GM19324 (cell line): ENCODE measurements around the gene TAS2R16.

Source experiments
- ATAC-seq: cut with Tn5 transposase; IDR thresholded peaks from one replicate; pipeline ENCODE4 v1.9.1; 2021; ENCODE audit warnings: mild to moderate bottlenecking, moderate library complexity; ENCODE audit not compliant: unreplicated experiment, low FRiP score

The TAS2R16 gene, protein sequence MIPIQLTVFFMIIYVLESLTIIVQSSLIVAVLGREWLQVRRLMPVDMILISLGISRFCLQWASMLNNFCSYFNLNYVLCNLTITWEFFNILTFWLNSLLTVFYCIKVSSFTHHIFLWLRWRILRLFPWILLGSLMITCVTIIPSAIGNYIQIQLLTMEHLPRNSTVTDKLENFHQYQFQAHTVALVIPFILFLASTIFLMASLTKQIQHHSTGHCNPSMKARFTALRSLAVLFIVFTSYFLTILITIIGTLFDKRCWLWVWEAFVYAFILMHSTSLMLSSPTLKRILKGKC

DNA sequence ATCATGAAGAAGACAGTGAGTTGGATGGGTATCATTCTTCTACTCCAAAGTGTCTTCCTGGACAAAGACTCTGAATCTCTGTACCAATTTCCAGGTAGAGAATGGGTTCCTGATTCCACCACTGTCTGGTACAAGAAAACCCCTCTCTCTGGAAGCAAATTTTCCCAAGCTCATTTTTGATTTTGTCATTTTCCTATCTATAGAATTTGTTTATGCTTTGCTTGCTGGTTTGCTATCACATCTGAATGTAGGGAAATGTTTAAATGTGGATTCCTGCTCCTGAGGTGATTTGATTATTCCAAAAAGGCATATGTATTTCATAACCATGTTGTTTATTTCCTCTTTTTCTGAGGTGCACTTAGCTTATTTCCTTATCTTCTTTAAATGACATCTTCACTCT lies at the start of gene TAS2R16:
TAS2R16 (minus strand) TSS at position 101 of the 400 bp plus-strand sequence; CDS start at position 35, 66 bp downstream.
- ATAC-seq = no peak

GRCh38 chr7:123043642-123044041 lies 48.1 kb upstream of the TAS2R16 start:
- ATAC-seq = no peak

DNA sequence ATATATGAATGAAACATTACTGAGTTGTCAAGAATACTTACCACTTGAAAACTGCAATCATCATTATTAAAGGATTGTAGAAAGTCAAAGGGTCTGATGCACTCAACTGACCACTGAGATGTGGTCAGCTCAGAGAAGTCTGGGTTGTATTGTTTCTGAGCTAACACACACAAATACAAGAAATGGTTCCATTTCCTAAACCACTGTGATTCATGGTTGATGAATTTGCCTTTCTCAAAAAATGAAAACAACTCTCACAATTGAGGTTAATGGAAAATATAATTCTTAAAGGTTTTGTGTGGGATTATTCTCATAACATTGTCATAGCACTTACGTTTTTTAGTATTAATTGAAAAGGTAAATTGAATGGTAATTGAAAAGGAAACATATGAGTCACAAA lies 45.6 kb upstream of the TAS2R16 start:
- no peak for ATAC-seq

GRCh38 chr7:123039269-123039668 lies 43.8 kb upstream of the TAS2R16 start:
- ATAC-seq = no peak

- no peak for ATAC-seq
These were observed 38.6 kb upstream of the TAS2R16 start for GRCh38 chr7:123034106-123034505.

GRCh38 chr7:123030631-123031030 lies 35.1 kb upstream of the TAS2R16 start:
- ATAC-seq = no peak

DNA sequence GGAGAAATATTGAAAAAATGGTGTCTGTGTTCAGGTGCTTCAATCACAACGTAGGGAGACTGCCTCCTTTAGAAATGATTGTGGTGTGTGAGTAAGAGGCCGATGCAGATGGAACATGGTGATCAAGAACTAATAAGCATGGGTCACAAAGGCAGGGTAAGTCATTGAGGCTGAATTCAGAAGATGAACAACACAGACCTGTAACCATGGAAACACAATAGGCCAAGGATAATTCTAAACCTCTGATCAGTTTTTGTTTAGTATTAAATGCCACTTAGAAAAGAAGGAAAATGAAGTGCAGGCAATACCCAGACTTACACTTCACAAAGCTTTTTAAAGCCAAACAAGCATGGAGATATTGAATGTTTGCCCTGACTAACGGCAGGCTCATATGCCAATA lies 32.8 kb upstream of the TAS2R16 start:
- ATAC-seq = no peak

DNA sequence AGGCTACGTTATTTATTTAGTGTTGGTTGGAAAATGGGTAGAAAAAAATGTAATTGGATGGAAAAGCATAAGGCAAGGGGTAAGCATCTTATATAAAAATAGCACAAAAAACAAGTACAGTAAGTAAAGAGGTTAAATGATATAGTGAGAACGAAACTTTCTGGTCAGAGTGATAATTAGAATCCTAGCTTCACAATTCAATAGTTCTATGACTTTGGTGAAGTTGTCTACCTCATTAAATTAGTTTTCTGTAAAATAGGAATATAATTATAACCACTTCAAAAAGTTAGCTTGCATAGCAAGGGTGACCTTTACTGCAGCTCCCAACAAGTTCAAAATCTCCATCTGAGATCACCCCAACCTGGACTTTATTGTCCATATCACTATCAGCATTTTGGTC lies 30.8 kb upstream of the TAS2R16 start:
- ATAC-seq = no peak

DNA sequence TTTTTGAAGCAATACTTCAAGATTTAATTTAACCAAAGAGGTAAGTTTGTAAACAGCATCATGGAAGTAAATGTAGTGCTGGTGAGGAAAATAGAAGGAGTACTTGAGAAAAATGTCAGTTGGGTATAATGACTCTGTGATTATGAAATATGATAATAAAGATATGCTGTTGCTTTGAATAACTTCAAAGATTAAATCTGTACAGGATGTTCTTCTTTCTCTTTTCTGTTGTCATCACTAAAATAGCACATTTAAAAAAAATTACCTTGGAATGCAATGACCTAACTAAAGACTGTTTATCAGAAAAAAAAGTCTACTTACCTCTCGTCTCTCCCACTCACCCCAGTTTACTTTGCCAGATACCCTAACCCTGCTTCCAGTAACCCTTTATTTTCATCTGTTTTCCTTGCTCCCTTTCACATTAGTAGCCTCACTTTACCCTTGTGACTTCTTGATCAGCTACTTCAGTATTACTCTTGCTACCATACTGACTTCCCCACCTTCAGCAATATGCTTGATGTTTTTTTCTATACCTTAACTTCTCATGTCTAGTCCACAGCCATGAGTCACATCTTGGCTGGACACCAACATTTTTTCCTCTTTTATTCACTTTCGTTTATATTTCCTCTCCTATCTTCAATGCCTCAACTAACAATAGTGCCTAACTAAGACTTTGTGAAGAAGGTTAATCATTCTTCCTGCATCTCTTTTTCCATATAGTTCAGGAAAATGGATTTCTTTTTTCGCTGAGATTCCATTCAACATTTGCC lies 29.7 kb upstream of the TAS2R16 start:
- no peak for ATAC-seq

GRCh38 chr7:123023126-123023525 lies 27.6 kb upstream of the TAS2R16 start:
- ATAC-seq = no peak

- ATAC-seq = no peak
These were observed 27.1 kb upstream of the TAS2R16 start for GRCh38 chr7:123022576-123022975.

DNA sequence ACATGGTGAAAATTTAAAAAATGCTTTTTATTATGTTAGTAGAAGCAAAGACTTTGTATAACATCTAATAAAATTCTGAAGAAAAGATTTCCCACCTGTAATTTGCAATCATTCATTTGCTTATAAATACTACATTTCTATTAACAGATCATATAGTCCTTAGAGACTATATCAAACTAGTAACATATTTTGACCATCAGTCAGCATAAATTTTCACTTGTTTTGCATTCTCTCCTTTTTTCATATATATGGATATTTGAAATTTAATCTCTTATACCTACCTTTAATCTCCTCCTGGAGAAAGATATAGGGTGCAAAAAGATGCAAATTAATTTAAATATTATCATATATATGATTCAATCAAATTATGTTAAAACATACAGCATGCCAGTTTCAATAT lies 16.9 kb upstream of the TAS2R16 start:
- ATAC-seq = no peak

- no peak for ATAC-seq
These were observed 16.4 kb upstream of the TAS2R16 start for GRCh38 chr7:123011766-123012369.

- no peak for ATAC-seq
These were observed 9.4 kb upstream of the TAS2R16 start for GRCh38 chr7:123004931-123005330.

DNA sequence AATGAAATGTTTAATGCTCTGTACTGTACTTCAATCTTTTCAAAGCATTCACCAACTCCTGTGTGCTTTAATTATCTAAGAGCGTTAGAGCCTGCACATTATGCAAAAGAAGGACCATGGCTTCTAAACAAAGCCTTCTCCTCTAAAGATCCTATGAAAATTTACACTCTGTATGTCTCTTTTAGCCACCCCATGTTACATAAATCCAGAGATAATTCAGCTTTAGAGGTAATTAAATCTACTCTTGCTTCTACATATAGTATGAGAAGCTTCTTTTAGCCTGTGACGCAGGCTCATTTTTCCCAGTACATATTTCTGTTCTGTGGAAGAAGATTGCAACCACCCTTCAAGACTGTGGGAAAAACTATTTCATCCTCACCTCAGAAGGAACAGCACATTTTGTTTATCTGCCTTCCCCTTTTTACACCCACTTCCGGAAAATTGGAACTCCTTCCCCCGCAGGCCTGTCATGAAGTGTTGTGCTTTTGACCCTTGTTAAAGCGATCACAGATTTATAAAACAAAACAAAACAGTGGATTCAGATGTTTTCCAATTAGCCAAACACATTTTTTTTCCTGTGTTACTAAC lies 8.1 kb upstream of the TAS2R16 start:
- no peak for ATAC-seq

GRCh38 chr7:122989577-122989976 lies 5.9 kb downstream of the TAS2R16 start:
- no peak for ATAC-seq

DNA sequence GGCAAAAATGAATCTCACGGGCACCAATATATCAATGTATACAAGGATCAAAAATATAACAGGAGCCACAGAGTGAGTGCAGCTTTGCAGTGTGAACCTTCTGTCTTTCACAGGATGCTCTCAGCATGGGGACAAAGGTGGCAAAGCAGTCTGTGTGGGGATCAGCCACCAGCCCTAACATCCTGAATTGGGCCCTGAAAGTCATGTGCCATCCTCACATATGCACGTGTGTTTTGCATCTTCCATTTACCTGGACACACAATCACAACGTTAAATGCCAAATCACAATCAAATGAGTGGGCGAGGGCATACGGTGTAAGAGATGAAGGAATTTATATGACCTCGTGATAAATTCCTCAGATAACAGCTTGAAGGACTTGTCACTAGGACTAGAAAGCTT lies 6.5 kb downstream of the TAS2R16 start:
- ATAC-seq = no peak

DNA sequence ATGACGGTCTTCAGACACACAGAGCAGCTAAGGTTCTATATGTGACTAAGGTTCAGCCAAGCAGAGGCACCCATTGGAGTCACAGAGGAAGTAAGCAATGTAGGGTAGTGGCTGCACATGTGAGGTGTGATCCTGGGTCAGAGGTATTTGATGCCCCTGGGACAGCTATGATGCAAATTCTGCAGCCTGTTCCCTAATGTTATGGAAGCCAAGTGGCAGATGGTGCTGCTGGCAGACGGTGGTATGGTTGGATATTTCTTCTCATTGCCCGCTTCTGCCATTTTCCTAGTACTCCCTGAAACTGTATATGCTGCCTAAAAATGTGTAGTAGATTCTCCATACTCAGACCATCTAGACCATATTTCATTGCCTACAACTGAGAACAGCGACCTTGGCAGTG lies 7.2 kb downstream of the TAS2R16 start:
- ATAC-seq = no peak

- no peak for ATAC-seq
These were observed 8.0 kb downstream of the TAS2R16 start for GRCh38 chr7:122987463-122987862.

GRCh38 chr7:122984021-122984420 lies 11.5 kb downstream of the TAS2R16 start:
- no peak for ATAC-seq

GRCh38 chr7:122983261-122983660 lies 12.2 kb downstream of the TAS2R16 start:
- no peak for ATAC-seq
